ENCODE measurements around the gene ADISSP.

The ADISSP gene

GRCh38 chr20:3767110-3767426, 485 bp downstream of the ADISSP start:
- no peak for DNase-seq (ENCODE audit: low read depth, low spot score)
- no peak for TF ChIP-seq CTCF (IDR thresholded peaks at IDR 0.05; ENCODE audit: insufficient read depth, low read length, missing control alignments)
- H3K4me3 ChIP-seq (ENCODE audit: low read depth, low read length): peak overlapping the region; percentile 85
- ChIA-PET POLR2A (interaction anchor here (0.9 to 2.4 kb wide), 4 partner anchors 11 to 80 kb away, joined by 4 to 28 read pairs (median 6); partner anchors contain the start of genes CENPB and SPEF1), CTCF (interaction anchor here (0.6 to 6.8 kb wide), 14 partner anchors 11 to 156 kb away, joined by 3 to 89 read pairs (median 14); partner anchors contain the start of genes ADAM33, AP5S1, CENPB and SPEF1)

- DNase-seq (ENCODE audit: low read depth, low spot score): no peak
- no peak for TF ChIP-seq CTCF (IDR thresholded peaks at IDR 0.05; ENCODE audit: insufficient read depth, low read length, missing control alignments)
- peak overlapping the region; percentile 85 for H3K4me3 ChIP-seq (ENCODE audit: low read depth, low read length)
- ChIA-PET CTCF (interaction anchor here (0.6 to 6.8 kb wide), 12 partner anchors 11 to 318 kb away, joined by 3 to 89 read pairs (median 12); partner anchors contain the start of genes AP5S1 and SPEF1), POLR2A (interaction anchor here (0.6 kb wide), 1 partner anchor 168 kb away, joined by 3 read pairs; no protein-coding TSS in a partner anchor)
Observed at GRCh38 chr20:3766422-3767109, 987 bp downstream of the ADISSP start.

GRCh38 chr20:3765171-3765882, 2.2 kb downstream of the ADISSP start:
- POLR2A ChIA-PET: interaction anchor here (0.6 kb wide), 1 partner anchor 169 kb away, joined by 3 read pairs; no protein-coding TSS in a partner anchor

GRCh38 chr20:3764659-3765058, 2.9 kb downstream of the ADISSP start:
- TF ChIP-seq CTCF (IDR thresholded peaks at IDR 0.05; ENCODE audit: insufficient read depth, low read length, missing control alignments): no peak
- POLR2A ChIA-PET: no interaction called here
- H3K4me3 ChIP-seq (ENCODE audit: low read depth, low read length): no peak overlapping the region
- CTCF ChIA-PET: interaction anchor here (2.1 to 6.8 kb wide), 3 partner anchors 9 to 54 kb away, joined by 10 to 89 read pairs (median 13); no protein-coding TSS in a partner anchor
- DNase-seq (ENCODE audit: low read depth, low spot score): no peak

More at GRCh38 chr20:3765171-3765882, 2.2 kb downstream of the ADISSP start:
- TF ChIP-seq CTCF (IDR thresholded peaks at IDR 0.05; ENCODE audit: insufficient read depth, low read length, missing control alignments): no peak
- DNase-seq (ENCODE audit: low read depth, low spot score): no peak
- CTCF ChIA-PET: interaction anchor here (1.1 to 6.8 kb wide), 7 partner anchors 9 to 89 kb away, joined by 4 to 89 read pairs (median 18); partner anchors contain the start of gene AP5S1
- H3K4me3 ChIP-seq (ENCODE audit: low read depth, low read length): no peak overlapping the region

GRCh38 chr20:3763671-3764601, 3.6 kb downstream of the ADISSP start:
- POLR2A ChIA-PET: no interaction called here
- no peak for DNase-seq (ENCODE audit: low read depth, low spot score)
- H3K4me3 ChIP-seq (ENCODE audit: low read depth, low read length): no peak overlapping the region
- TF ChIP-seq CTCF (IDR thresholded peaks at IDR 0.05; ENCODE audit: insufficient read depth, low read length, missing control alignments): no peak
- CTCF ChIA-PET: interaction anchor here (3.1 to 6.8 kb wide), 2 partner anchors 8 to 53 kb away, joined by 10 to 89 read pairs; no protein-coding TSS in a partner anchor

All from AG04449 (cell line).